ENCODE results near the gene RASSF5.

DNA sequence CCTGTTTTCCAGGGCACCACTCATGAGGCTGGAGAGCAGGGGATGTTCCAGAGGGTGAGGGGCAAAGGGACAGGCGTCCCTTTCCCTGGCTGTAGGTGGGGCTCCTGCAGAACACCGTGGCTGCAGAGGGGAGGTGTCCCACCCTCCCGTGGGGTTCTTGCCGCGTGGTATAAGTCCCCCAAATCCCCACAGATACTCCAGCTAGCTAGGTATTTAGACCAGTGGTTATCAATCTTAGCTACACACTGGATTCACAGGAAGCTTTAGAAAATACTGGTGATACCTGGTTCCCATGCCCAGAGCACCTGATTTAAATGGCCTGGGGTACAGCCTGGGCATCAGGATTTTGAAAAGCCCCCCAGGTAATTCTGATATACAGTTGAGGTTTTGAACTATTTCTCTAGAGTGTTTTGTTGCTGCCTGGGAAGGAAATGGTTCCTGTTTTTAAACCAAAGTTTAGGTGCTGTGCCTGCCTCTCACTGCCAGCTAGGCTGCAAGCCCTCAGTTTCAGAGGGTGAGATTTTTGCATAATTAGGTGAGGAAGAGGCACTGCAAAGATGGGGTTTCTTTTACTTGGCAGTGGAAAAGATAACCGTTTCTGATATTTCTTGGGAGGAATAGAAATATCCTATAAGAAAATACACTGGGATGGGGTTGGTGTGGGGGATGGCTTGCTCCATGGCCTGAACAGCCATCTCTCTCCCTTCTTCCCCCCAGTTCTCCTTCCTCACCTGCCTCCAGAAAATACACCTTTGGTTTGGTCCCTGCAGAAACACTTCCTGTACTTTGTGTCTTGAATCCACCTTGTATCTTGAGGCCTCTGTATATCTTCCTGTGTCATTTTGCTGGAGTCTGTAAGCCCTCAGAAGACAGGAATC lies 51.7 kb downstream of the RASSF5 start:
- TF ChIP-seq EP300 (conservative IDR thresholded peaks at IDR 0.05; ENCODE audit: poor library complexity, severe bottlenecking) = no peak
- TF ChIP-seq, protein P1, sequence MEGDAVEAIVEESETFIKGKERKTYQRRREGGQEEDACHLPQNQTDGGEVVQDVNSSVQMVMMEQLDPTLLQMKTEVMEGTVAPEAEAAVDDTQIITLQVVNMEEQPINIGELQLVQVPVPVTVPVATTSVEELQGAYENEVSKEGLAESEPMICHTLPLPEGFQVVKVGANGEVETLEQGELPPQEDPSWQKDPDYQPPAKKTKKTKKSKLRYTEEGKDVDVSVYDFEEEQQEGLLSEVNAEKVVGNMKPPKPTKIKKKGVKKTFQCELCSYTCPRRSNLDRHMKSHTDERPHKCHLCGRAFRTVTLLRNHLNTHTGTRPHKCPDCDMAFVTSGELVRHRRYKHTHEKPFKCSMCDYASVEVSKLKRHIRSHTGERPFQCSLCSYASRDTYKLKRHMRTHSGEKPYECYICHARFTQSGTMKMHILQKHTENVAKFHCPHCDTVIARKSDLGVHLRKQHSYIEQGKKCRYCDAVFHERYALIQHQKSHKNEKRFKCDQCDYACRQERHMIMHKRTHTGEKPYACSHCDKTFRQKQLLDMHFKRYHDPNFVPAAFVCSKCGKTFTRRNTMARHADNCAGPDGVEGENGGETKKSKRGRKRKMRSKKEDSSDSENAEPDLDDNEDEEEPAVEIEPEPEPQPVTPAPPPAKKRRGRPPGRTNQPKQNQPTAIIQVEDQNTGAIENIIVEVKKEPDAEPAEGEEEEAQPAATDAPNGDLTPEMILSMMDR (IDR thresholded peaks at IDR 0.05; ENCODE audit: poor library complexity, severe bottlenecking) = no peak

Data from neural cell (in vitro differentiated cells).